ENCODE data around the gene OVCH1. TPM values are rescaled to one million over a fixed set of nuclear protein-coding genes. Genes with fewer than 3 reads are reported as not detected.

The OVCH1 gene
- total RNA-seq, 1 experiment from 2014 or later: 0.04 TPM

DNA sequence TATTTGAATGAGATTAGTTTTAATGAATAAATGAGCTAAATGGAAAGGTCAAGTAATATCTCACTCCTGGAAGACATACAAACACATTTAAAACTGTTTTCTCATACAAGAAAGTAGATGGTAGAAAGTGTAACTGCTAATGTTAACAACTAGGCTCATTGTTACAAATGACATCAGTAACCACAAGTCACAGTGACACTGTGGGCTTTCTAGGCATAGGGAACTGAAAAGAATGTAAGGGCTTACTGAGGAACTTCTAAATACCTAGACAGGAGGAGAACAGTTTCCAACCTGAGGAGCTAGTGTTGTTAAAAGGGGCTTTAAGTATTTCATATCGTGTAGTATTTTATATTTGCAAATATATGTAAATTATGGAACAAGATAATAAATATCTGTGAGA lies 99.0 kb downstream of the OVCH1 start (continued):
- TF ChIP-seq, protein P1, sequence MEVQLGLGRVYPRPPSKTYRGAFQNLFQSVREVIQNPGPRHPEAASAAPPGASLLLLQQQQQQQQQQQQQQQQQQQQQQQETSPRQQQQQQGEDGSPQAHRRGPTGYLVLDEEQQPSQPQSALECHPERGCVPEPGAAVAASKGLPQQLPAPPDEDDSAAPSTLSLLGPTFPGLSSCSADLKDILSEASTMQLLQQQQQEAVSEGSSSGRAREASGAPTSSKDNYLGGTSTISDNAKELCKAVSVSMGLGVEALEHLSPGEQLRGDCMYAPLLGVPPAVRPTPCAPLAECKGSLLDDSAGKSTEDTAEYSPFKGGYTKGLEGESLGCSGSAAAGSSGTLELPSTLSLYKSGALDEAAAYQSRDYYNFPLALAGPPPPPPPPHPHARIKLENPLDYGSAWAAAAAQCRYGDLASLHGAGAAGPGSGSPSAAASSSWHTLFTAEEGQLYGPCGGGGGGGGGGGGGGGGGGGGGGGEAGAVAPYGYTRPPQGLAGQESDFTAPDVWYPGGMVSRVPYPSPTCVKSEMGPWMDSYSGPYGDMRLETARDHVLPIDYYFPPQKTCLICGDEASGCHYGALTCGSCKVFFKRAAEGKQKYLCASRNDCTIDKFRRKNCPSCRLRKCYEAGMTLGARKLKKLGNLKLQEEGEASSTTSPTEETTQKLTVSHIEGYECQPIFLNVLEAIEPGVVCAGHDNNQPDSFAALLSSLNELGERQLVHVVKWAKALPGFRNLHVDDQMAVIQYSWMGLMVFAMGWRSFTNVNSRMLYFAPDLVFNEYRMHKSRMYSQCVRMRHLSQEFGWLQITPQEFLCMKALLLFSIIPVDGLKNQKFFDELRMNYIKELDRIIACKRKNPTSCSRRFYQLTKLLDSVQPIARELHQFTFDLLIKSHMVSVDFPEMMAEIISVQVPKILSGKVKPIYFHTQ (CRISPR knock-in tag; IDR thresholded peaks at IDR 0.05): no peak
- TF ChIP-seq, protein P2, sequence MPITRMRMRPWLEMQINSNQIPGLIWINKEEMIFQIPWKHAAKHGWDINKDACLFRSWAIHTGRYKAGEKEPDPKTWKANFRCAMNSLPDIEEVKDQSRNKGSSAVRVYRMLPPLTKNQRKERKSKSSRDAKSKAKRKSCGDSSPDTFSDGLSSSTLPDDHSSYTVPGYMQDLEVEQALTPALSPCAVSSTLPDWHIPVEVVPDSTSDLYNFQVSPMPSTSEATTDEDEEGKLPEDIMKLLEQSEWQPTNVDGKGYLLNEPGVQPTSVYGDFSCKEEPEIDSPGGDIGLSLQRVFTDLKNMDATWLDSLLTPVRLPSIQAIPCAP (CRISPR knock-in tag; IDR thresholded peaks at IDR 0.05): no peak
- TF ChIP-seq GTF2I (CRISPR knock-in tag; conservative IDR thresholded peaks at IDR 0.05) (no peak), ESRRA (CRISPR knock-in tag; IDR thresholded peaks at IDR 0.05; ENCODE audit: borderline replicate concordance) (no peak), RORB (CRISPR knock-in tag; IDR thresholded peaks at IDR 0.05) (no peak), PRRX2 (CRISPR knock-in tag; IDR thresholded peaks at IDR 0.05) (no peak), ELF4 (CRISPR knock-in tag; IDR thresholded peaks at IDR 0.05; ENCODE audit: low read depth) (no peak), ZNF671 (CRISPR knock-in tag; IDR thresholded peaks at IDR 0.05) (no peak)
- TF ChIP-seq, protein P3, sequence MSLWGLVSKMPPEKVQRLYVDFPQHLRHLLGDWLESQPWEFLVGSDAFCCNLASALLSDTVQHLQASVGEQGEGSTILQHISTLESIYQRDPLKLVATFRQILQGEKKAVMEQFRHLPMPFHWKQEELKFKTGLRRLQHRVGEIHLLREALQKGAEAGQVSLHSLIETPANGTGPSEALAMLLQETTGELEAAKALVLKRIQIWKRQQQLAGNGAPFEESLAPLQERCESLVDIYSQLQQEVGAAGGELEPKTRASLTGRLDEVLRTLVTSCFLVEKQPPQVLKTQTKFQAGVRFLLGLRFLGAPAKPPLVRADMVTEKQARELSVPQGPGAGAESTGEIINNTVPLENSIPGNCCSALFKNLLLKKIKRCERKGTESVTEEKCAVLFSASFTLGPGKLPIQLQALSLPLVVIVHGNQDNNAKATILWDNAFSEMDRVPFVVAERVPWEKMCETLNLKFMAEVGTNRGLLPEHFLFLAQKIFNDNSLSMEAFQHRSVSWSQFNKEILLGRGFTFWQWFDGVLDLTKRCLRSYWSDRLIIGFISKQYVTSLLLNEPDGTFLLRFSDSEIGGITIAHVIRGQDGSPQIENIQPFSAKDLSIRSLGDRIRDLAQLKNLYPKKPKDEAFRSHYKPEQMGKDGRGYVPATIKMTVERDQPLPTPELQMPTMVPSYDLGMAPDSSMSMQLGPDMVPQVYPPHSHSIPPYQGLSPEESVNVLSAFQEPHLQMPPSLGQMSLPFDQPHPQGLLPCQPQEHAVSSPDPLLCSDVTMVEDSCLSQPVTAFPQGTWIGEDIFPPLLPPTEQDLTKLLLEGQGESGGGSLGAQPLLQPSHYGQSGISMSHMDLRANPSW (CRISPR knock-in tag; conservative IDR thresholded peaks at IDR 0.05; ENCODE audit: low read depth): no peak
- TF ChIP-seq, protein P4, sequence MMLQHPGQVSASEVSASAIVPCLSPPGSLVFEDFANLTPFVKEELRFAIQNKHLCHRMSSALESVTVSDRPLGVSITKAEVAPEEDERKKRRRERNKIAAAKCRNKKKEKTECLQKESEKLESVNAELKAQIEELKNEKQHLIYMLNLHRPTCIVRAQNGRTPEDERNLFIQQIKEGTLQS (CRISPR knock-in tag; conservative IDR thresholded peaks at IDR 0.05): no peak
- TF ChIP-seq, protein P5, sequence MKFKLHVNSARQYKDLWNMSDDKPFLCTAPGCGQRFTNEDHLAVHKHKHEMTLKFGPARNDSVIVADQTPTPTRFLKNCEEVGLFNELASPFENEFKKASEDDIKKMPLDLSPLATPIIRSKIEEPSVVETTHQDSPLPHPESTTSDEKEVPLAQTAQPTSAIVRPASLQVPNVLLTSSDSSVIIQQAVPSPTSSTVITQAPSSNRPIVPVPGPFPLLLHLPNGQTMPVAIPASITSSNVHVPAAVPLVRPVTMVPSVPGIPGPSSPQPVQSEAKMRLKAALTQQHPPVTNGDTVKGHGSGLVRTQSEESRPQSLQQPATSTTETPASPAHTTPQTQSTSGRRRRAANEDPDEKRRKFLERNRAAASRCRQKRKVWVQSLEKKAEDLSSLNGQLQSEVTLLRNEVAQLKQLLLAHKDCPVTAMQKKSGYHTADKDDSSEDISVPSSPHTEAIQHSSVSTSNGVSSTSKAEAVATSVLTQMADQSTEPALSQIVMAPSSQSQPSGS (CRISPR knock-in tag; IDR thresholded peaks at IDR 0.05; ENCODE audit: borderline replicate concordance, low read depth): no peak

DNA sequence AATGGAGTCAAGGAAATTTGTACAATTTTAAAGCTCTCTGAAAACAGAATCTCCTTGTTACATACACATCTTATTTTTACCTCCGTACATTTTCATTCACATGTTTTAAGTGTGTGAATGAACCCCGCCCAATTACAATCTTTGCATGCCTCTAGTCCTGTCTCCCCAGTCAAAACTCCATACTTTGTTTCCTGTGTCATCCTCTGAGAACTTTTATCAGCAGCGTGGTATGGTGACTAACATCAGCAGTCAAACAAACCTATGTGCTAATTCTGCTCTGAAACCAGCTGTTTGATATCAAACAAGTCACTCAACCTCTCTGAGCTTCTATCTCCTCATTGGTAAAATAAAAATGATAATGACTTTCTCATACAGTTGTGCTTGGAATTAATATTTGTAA lies 100.7 kb downstream of the OVCH1 start:
- no peaks in the 10 kb centered on the region for H3K4me1 Mint-ChIP-seq
- no peak overlapping the region for H3K27ac Mint-ChIP-seq
- H3K9me3 Mint-ChIP-seq: no peaks in the 10 kb centered on the region
- ChIA-PET POLR2A (no interaction called here), CTCF (no interaction called here)
- no peak overlapping the region for H3K4me3 Mint-ChIP-seq
- ATAC-seq (no peak), DNase-seq (ENCODE audit: low spot score) (no peak)
- no peaks in the 10 kb centered on the region for H3K36me3 Mint-ChIP-seq
- no peaks in the 10 kb centered on the region; the same call in 1 of the 2 replicates for H3K27me3 Mint-ChIP-seq (ENCODE audit: low read depth)
- TF ChIP-seq FOXJ3 (CRISPR knock-in tag; IDR thresholded peaks at IDR 0.05; ENCODE audit: borderline replicate concordance) (no peak), JUN (CRISPR knock-in tag; IDR thresholded peaks at IDR 0.05) (no peak), OVOL2 (CRISPR knock-in tag; IDR thresholded peaks at IDR 0.05; ENCODE audit: borderline replicate concordance) (no peak), ZNF121 (CRISPR knock-in tag; IDR thresholded peaks at IDR 0.05) (no peak), ZNF263 (CRISPR knock-in tag; IDR thresholded peaks at IDR 0.05; ENCODE audit: low read depth) (no peak), IRF2 (CRISPR knock-in tag; IDR thresholded peaks at IDR 0.05; ENCODE audit: borderline replicate concordance, low read depth) (no peak)
- TF ChIP-seq, protein P6, sequence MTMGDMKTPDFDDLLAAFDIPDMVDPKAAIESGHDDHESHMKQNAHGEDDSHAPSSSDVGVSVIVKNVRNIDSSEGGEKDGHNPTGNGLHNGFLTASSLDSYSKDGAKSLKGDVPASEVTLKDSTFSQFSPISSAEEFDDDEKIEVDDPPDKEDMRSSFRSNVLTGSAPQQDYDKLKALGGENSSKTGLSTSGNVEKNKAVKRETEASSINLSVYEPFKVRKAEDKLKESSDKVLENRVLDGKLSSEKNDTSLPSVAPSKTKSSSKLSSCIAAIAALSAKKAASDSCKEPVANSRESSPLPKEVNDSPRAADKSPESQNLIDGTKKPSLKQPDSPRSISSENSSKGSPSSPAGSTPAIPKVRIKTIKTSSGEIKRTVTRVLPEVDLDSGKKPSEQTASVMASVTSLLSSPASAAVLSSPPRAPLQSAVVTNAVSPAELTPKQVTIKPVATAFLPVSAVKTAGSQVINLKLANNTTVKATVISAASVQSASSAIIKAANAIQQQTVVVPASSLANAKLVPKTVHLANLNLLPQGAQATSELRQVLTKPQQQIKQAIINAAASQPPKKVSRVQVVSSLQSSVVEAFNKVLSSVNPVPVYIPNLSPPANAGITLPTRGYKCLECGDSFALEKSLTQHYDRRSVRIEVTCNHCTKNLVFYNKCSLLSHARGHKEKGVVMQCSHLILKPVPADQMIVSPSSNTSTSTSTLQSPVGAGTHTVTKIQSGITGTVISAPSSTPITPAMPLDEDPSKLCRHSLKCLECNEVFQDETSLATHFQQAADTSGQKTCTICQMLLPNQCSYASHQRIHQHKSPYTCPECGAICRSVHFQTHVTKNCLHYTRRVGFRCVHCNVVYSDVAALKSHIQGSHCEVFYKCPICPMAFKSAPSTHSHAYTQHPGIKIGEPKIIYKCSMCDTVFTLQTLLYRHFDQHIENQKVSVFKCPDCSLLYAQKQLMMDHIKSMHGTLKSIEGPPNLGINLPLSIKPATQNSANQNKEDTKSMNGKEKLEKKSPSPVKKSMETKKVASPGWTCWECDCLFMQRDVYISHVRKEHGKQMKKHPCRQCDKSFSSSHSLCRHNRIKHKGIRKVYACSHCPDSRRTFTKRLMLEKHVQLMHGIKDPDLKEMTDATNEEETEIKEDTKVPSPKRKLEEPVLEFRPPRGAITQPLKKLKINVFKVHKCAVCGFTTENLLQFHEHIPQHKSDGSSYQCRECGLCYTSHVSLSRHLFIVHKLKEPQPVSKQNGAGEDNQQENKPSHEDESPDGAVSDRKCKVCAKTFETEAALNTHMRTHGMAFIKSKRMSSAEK (CRISPR knock-in tag; IDR thresholded peaks at IDR 0.05; ENCODE audit: borderline replicate concordance): no peak
- TF ChIP-seq, protein P7, sequence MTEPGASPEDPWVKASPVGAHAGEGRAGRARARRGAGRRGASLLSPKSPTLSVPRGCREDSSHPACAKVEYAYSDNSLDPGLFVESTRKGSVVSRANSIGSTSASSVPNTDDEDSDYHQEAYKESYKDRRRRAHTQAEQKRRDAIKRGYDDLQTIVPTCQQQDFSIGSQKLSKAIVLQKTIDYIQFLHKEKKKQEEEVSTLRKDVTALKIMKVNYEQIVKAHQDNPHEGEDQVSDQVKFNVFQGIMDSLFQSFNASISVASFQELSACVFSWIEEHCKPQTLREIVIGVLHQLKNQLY (CRISPR knock-in tag; IDR thresholded peaks at IDR 0.05): no peak
- TF ChIP-seq, protein P8, sequence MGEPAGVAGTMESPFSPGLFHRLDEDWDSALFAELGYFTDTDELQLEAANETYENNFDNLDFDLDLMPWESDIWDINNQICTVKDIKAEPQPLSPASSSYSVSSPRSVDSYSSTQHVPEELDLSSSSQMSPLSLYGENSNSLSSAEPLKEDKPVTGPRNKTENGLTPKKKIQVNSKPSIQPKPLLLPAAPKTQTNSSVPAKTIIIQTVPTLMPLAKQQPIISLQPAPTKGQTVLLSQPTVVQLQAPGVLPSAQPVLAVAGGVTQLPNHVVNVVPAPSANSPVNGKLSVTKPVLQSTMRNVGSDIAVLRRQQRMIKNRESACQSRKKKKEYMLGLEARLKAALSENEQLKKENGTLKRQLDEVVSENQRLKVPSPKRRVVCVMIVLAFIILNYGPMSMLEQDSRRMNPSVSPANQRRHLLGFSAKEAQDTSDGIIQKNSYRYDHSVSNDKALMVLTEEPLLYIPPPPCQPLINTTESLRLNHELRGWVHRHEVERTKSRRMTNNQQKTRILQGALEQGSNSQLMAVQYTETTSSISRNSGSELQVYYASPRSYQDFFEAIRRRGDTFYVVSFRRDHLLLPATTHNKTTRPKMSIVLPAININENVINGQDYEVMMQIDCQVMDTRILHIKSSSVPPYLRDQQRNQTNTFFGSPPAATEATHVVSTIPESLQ (CRISPR knock-in tag; IDR thresholded peaks at IDR 0.05): no peak
- TF ChIP-seq, protein P9, sequence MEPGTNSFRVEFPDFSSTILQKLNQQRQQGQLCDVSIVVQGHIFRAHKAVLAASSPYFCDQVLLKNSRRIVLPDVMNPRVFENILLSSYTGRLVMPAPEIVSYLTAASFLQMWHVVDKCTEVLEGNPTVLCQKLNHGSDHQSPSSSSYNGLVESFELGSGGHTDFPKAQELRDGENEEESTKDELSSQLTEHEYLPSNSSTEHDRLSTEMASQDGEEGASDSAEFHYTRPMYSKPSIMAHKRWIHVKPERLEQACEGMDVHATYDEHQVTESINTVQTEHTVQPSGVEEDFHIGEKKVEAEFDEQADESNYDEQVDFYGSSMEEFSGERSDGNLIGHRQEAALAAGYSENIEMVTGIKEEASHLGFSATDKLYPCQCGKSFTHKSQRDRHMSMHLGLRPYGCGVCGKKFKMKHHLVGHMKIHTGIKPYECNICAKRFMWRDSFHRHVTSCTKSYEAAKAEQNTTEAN (CRISPR knock-in tag; IDR thresholded peaks at IDR 0.05): no peak
